ENCODE measurements around the gene NLRC5. TPM values are rescaled to one million over a fixed set of nuclear protein-coding genes. Genes with fewer than 3 reads are reported as not detected.
A peak's percentile ranks its signal among the peaks of the same experiment; 100 is the strongest.

The NLRC5 gene
- total RNA-seq, 2 experiments from 2014 or later, result 135 to 153 TPM

DNA sequence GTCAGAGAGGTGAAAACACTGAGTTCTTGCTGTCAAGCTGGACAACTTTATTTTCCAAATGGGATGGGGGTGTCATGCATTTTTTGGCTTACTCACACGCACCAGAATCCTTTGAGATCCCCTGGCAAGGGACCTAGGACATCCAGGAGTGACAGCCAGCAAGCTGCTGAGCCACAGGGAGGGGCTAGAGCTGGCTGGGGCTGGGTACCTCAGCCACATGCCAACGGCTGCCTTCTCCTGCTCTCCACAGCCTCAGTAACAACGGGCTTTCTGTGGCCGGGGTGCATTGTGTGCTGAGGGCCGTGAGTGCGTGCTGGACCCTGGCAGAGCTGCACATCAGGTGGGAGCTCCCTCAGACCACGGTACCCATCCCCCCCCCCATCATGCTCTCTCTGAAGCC is 47.6 kb downstream of the NLRC5 start:
- ATAC-seq, result no peak
- no peaks in the 10 kb centered on the region for H3K27me3 Mint-ChIP-seq
- peaks cover 85% of the 10 kb centered on the region for H3K4me1 Mint-ChIP-seq (ENCODE audit: low read depth)
- POLR2A ChIA-PET, result interaction anchor here (0.8 to 14.8 kb wide), 3 partner anchors 12 to 48 kb away, joined by 4 to 213 read pairs (median 208); partner anchors contain the start of gene NLRC5
- intact Hi-C loops (cut with micrococcal nuclease), result no loop called here
- no peak for DNase-seq
- peaks cover 69% of the 10 kb centered on the region for H3K36me3 Mint-ChIP-seq (ENCODE audit: low read depth)
- TF ChIP-seq, protein P1, sequence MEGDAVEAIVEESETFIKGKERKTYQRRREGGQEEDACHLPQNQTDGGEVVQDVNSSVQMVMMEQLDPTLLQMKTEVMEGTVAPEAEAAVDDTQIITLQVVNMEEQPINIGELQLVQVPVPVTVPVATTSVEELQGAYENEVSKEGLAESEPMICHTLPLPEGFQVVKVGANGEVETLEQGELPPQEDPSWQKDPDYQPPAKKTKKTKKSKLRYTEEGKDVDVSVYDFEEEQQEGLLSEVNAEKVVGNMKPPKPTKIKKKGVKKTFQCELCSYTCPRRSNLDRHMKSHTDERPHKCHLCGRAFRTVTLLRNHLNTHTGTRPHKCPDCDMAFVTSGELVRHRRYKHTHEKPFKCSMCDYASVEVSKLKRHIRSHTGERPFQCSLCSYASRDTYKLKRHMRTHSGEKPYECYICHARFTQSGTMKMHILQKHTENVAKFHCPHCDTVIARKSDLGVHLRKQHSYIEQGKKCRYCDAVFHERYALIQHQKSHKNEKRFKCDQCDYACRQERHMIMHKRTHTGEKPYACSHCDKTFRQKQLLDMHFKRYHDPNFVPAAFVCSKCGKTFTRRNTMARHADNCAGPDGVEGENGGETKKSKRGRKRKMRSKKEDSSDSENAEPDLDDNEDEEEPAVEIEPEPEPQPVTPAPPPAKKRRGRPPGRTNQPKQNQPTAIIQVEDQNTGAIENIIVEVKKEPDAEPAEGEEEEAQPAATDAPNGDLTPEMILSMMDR (IDR thresholded peaks at IDR 0.05), result no peak
- no peaks in the 10 kb centered on the region for H3K9me3 Mint-ChIP-seq
- H3K27ac Mint-ChIP-seq, result peak overlapping the region; percentile 99
- CTCF ChIA-PET, result interaction anchor here (1.9 to 7.6 kb wide), 2 partner anchors 14 to 72 kb away, joined by 8 to 61 read pairs; no protein-coding TSS in a partner anchor
- H3K4me3 Mint-ChIP-seq, result no peak overlapping the region

DNA sequence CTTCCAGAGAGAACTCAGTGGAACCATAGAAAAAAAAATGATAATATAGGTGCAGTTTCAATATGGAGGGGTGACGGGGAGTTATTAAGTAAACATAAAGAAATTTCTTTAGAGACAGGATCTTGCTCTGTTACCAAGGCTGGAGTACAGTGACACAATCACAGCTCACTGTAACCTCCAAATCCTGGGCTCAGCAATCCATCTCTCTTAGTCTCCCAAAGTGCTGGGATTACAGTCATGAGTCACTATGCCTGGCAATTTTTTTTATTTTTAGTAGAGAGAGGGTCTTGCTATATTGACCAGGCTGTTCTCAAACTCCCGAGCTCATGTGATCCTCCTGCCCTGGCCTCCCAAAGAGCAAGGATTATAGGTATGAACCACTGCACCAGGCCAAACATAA is 48.8 kb downstream of the NLRC5 start:
- Mint-ChIP-seq H3K27me3 (no peaks in the 10 kb centered on the region), H3K27ac (peak overlapping the region; percentile 99), H3K4me3 (no peak overlapping the region), H3K9me3 (no peaks in the 10 kb centered on the region), H3K4me1 (ENCODE audit: low read depth) (peaks cover 92% of the 10 kb centered on the region), H3K36me3 (ENCODE audit: low read depth) (peaks cover 75% of the 10 kb centered on the region)
- intact Hi-C loops (cut with micrococcal nuclease), result no loop called here
- ChIA-PET CTCF (interaction anchor here (1.2 to 7.6 kb wide), 4 partner anchors 10 to 73 kb away, joined by 3 to 61 read pairs (median 14); partner anchors contain the start of gene NLRC5), POLR2A (interaction anchor here (1.4 to 14.8 kb wide), 5 partner anchors 13 to 57 kb away, joined by 3 to 213 read pairs (median 63); partner anchors contain the start of gene NLRC5)
- ATAC-seq (no peak), DNase-seq (no peak)
- TF ChIP-seq, protein P1 (IDR thresholded peaks at IDR 0.05), result no peak

DNA sequence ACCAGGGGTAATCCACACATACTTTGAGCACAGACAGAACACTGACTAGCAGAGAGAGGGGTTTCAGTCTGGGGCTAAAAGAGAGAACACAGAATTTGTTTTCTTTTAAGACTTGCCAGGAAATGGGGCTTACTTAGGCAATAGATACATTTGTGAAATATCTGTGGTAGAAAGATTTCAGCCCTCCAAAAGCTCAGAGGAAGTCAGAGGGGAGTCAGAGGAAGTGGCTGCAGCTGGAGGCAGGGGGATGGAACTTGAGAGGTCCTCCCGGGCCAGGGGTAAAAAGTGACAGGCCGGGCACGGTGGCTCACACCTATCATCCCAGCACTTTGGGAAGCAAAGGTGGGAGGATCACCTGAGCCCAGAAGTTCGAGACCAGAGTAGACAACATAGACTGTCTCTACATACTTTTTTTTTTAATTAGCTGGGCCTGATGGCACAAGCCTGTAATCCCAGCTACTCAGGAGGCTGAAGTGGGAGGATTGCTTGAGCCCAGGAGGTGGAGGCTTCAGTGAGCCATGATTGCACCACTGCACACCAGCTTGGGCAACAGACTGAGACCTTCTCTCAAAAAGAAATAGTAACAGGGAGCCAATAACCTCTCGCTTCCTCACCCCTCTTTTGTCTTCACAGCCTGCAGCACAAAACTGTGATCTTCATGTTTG is 49.9 kb downstream of the NLRC5 start:
- no peaks in the 10 kb centered on the region for H3K9me3 Mint-ChIP-seq
- H3K36me3 Mint-ChIP-seq (ENCODE audit: low read depth), result peaks cover 72% of the 10 kb centered on the region
- DNase-seq (peak; percentile 74), ATAC-seq (peak; percentile 22)
- TF ChIP-seq, protein P1 (IDR thresholded peaks at IDR 0.05), result no peak
- H3K4me3 Mint-ChIP-seq, result peak overlapping the region; percentile 46
- H3K4me1 Mint-ChIP-seq (ENCODE audit: low read depth), result peaks cover 89% of the 10 kb centered on the region
- intact Hi-C loops (cut with micrococcal nuclease), result no loop called here
- ChIA-PET CTCF (interaction anchor here (0.6 to 7.6 kb wide), 8 partner anchors 11 to 109 kb away, joined by 3 to 61 read pairs (median 3); partner anchors contain the start of gene NLRC5), POLR2A (interaction anchor here (0.6 to 14.8 kb wide), 9 partner anchors 14 to 107 kb away, joined by 3 to 213 read pairs (median 6); partner anchors contain the start of gene NLRC5)
- H3K27ac Mint-ChIP-seq, result peak overlapping the region; percentile 99
- no peaks in the 10 kb centered on the region for H3K27me3 Mint-ChIP-seq

DNA sequence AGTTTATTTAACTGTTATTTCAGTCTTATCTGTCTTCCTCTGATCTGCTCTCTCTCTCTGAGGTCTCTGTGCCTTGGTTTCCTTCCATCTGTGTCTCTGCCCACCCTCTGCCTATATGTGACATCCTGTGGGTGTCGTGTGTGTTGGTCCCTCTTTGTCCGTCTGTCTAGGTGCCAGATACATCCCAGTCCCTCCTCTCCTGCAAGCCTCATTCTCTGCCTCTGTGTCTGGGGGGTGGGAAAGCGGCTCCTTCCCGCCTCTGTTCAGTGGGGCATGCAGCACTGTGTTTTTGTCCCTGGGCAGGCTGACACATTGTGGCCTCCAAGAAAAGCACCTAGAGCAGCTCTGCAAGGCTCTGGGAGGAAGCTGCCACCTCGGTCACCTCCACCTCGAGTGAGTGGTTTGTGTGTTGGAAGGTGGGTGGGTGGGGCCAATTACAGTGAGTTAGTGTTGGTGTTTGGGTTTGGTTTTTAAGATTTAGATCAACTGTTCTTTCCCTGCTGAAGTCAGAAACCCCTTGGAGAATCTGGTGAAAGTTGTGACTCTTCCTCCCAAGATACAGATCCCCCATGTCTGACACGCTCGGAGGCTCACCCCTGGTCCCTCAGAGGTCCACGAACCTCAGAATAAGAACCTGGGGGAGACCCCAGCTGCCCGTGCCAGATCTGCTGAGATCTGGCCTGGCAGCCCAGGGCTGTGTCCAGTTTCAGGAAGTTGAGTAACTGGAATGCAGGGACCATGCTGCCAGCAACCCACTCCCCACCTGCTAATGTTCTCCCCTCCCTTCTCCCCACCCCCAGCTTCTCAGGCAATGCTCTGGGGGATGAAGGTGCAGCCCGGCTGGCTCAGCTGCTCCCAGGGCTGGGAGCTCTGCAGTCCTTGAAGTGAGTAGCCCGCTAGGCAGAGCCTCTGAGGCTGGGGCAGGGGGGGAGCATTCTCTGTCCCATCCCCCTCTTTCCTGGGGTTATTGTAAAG is 52.1 kb downstream of the NLRC5 start:
- TF ChIP-seq, protein P1 (IDR thresholded peaks at IDR 0.05), result no peak
- Mint-ChIP-seq H3K9me3 (no peaks in the 10 kb centered on the region), H3K27me3 (no peaks in the 10 kb centered on the region), H3K4me1 (ENCODE audit: low read depth) (peaks cover 83% of the 10 kb centered on the region), H3K27ac (peak overlapping the region; percentile 99), H3K36me3 (ENCODE audit: low read depth) (peaks cover 68% of the 10 kb centered on the region), H3K4me3 (peak overlapping the region; percentile 61)
- peak; percentile 96 for DNase-seq
- CTCF ChIA-PET, result interaction anchor here (0.6 to 7.6 kb wide), 15 partner anchors 9 to 76 kb away, joined by 3 to 61 read pairs (median 4); partner anchors contain the start of gene NLRC5
- POLR2A ChIA-PET, result interaction anchor here (0.6 to 14.8 kb wide), 16 partner anchors 9 to 125 kb away, joined by 3 to 213 read pairs (median 6); partner anchors contain the start of genes CETP and NLRC5
- ATAC-seq, result peak; percentile 66
- intact Hi-C loops (cut with micrococcal nuclease), result loop anchor here (1.0 kb wide), 3 partner anchors 27 to 77 kb away; no protein-coding TSS in a partner anchor
